Coronary artery (tissue), 2 donors: Measurements from ENCODE around the gene PTCHD4.

ENCODE experiments used
- DNase-seq: peaks from one replicate; pipeline ENCODE4 v3.0.0-alpha.2; 2017; ENCODE audit warnings: low spot score
- H3K27ac ChIP-seq, 2 donors: fragments of 200-600 bp; sonication (generic); one replicate each; pipeline ENCODE4 v1.5.1; 2016 to 2019
- H3K4me3 ChIP-seq: fragments of 200-600 bp; sonication (generic); 2 replicates; pipeline ENCODE4 v1.5.1; 2016; ENCODE audit warnings: mild to moderate bottlenecking, moderate library complexity
- TF ChIP-seq, protein P1 (sequence below): fragments of 200-600 bp; sonication (generic); IDR thresholded peaks from one replicate; pipeline ENCODE4 v1.5.1; 2019; ENCODE audit warnings: antibody characterized with exemption

The PTCHD4 gene

DNA sequence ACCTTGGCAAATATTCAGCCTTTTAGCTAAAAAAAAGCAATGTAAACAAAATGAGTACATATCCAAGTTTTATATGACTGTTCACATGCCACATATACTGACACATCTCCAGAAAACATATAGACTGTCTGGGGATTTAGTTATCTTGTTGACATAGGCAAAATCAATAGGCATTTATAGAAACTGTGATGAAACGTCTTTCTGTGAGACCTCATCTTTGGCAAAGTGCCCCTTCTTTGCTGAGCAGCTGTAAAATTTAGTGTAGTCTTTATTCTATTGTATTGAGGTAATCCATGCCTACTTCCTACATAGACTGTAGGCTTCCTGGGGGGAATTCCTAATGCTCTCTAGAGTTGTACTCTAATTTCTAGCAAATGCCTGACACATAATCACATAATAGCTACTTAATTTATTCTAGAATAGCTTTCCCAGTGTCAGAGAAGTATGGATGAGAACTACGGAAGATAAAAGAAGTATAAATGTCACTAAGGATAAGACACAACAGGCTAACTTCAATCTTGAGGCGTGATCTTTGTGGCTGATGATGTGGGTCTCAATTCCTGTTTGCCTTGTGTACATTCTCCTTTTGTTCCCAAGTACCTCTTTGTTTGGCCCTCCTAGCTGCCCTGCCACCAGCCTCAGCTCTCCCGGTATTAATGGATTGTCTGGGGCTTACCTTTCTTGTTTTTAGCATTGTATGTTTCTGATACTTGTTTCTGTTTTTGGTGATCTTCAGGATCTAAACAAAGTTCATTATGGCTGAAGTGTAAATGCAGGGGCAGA lies 30.6 kb downstream of the PTCHD4 start:
- Histone ChIP-seq H3K27ac (no peak overlapping the region), H3K4me3 (no peak overlapping the region)
- DNase-seq = no peak
- TF ChIP-seq, protein P1, sequence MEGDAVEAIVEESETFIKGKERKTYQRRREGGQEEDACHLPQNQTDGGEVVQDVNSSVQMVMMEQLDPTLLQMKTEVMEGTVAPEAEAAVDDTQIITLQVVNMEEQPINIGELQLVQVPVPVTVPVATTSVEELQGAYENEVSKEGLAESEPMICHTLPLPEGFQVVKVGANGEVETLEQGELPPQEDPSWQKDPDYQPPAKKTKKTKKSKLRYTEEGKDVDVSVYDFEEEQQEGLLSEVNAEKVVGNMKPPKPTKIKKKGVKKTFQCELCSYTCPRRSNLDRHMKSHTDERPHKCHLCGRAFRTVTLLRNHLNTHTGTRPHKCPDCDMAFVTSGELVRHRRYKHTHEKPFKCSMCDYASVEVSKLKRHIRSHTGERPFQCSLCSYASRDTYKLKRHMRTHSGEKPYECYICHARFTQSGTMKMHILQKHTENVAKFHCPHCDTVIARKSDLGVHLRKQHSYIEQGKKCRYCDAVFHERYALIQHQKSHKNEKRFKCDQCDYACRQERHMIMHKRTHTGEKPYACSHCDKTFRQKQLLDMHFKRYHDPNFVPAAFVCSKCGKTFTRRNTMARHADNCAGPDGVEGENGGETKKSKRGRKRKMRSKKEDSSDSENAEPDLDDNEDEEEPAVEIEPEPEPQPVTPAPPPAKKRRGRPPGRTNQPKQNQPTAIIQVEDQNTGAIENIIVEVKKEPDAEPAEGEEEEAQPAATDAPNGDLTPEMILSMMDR = no peak

DNA sequence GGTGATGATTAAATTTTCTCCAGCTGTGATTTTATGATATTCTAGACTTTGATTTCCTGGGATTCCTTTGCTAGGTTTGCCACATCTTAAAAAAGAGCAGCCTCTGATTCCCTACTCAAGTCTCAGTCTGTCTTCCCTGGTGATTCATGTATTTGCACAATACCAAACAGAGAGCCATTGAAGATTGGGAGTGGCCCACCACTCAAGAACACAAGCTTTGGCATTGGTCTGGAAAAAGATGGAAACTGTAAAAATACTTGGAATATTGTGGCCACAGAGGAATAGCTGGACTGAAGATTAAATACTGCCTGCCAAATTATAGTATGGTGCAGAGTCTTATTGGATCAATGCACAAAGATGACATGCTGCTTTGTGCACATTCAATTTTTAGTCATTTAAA lies 32.9 kb downstream of the PTCHD4 start:
- Histone ChIP-seq H3K4me3 (no peak overlapping the region), H3K27ac (no peak overlapping the region)
- DNase-seq = no peak
- TF ChIP-seq, protein P1 = no peak

DNA sequence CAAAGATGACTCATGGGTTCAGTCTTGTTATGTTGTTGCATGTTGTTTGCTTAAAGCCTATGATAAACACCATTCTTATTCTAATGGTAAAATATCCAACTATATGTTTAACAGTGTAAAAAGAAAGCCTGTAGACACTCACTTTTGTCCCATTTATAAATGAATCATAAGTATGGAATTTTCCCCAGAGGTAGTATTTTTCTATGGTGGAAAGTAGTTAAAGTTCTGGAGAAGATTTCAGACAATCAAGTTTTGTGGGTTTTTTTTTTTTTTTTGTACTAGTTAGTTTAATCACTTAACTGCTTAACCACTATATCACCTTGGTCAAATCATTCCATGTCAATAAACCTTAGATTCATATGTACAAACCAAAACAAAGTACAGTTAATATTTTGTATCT lies 35.8 kb downstream of the PTCHD4 start:
- TF ChIP-seq, protein P1 = no peak
- no peak for DNase-seq
- no peak overlapping the region for H3K4me3 ChIP-seq
- no peak overlapping the region for H3K27ac ChIP-seq

DNA sequence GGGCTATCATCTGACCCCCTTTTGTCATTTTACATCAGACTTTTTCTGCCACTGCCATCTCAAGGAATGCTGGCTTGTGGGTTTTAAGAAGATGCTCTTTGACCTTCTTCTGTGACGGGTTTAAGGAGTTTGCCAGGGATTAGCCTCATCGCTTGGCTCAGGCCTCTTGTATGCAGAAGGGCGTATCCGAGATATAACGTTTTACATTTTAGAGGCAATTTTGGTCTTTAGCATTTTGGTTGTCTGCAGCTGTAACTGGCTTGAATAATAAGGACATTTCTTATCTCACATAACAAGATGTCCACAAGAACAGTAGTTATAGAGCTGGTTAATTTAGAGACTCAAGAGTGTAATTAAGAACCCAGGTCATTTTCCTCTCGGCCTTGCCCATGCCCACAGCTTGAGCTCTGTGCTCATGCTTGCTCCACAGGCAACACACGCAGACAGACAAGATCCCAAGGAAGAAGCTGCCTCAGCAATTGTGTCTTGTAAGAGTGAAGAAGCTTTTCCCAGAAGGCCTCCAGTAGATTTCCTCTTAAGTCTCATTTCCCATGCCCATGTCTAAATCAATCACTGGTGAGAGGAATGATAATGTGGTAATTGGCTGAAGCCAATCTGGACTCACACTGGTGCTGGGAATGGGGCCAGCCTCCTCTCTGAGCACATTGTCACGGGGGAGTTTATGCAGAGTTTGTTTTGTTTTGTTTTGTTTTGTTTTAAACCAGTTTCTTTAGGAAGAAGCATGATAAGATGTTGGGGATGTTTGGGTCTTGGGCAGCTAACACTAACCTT lies 36.8 kb downstream of the PTCHD4 start:
- H3K27ac ChIP-seq = no peak overlapping the region
- TF ChIP-seq, protein P1 = no peak
- no peak for DNase-seq
- H3K4me3 ChIP-seq = no peak overlapping the region

DNA sequence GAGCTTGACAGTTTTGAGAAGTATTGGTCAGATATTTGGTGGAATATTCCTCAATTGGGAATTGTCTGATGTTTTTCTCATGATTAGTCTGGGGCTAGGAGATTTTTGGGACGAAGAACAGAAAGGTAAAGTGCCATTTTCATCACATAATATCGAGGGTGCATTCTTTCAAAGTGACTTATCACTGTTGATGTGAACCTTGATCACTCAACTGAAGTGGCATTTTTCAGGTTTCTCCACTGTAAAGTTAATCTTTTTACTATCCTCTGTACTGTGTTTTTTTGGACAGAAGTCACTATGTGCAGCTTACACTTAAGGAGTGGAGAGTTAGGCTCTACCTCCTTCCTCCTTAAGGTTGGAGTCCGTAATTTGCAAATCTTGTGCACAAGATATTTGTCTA lies 39.2 kb downstream of the PTCHD4 start:
- H3K4me3 ChIP-seq = no peak overlapping the region
- TF ChIP-seq, protein P1 = no peak
- H3K27ac ChIP-seq = no peak overlapping the region
- no peak for DNase-seq

- H3K4me3 ChIP-seq = peak overlapping the region; percentile 64
- no peak overlapping the region for H3K27ac ChIP-seq
- DNase-seq = no peak
- TF ChIP-seq, protein P1 = no peak
These were observed 41.7 kb downstream of the PTCHD4 start for GRCh38 chr6:48069280-48069679.
